Measurements from ENCODE around the gene MED26.

- TF ChIP-seq POLR2AphosphoS5 (IDR thresholded peaks at IDR 0.05; ENCODE audit: borderline replicate concordance, low read depth, low read length) (no peak), EZH2 (IDR thresholded peaks at IDR 0.05) (no peak), FOXP2 (optimal IDR thresholded peaks at IDR 0.05; ENCODE audit: control extremely low read depth, extremely low read length, insufficient read depth) (no peak)
These were observed 61.8 kb downstream of the MED26 start for GRCh38 chr19:16566161-16566560.

Measured in SK-N-MC (cell line).